SH-SY5Y (cell line): Measurements from ENCODE around the gene SETD1A.

ENCODE experiments used
- GATA2 ChIP-seq: IDR thresholded peaks from 2 replicates; pipeline ENCODE4 v1.6.1; 2011; ENCODE audit warnings: mild to moderate bottlenecking, low read depth, low read length
- GATA3 ChIP-seq: IDR thresholded peaks from 2 replicates; pipeline ENCODE4 v1.6.1; 2011; ENCODE audit warnings: low read depth, mild to moderate bottlenecking, low read length, moderate library complexity

GRCh38 chr16:31007684-31008083 lies 50.1 kb downstream of the SETD1A start:
- TF ChIP-seq GATA3, result no peak
- TF ChIP-seq GATA2, result no peak
